ENCODE measurements around the gene NKAPL.

DNA sequence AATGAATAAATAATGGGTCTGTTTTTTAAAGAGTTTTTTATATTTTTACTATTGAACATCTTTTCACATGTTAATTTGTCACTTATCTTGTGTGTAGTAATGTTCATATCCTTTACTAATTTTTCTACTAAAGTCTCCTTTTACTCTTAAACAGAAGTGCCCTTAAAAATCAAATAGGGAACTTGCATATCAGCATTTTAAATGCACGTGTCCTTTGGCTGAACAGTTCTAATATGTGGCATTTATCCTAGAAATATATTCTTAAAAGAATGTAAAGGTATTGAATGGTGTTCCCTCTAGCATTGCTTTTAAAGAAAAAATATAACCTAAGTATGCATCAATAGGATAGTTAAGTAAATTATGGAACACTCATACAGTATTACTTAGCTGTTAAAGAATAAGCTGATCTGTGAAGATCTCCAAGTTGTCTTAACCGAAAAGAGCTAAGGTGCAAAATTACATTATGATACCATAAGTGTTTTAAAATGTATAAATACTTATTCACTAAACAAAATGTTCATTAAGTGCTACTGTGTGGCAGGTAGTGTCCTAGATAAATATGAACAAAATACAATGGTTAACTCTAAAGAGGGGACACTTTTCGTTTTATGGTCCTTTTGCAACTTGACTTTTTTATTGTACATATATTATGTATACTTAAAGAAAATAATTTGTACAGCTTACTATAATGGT is 21.6 kb downstream of the NKAPL start:
- TF ChIP-seq, protein P1, sequence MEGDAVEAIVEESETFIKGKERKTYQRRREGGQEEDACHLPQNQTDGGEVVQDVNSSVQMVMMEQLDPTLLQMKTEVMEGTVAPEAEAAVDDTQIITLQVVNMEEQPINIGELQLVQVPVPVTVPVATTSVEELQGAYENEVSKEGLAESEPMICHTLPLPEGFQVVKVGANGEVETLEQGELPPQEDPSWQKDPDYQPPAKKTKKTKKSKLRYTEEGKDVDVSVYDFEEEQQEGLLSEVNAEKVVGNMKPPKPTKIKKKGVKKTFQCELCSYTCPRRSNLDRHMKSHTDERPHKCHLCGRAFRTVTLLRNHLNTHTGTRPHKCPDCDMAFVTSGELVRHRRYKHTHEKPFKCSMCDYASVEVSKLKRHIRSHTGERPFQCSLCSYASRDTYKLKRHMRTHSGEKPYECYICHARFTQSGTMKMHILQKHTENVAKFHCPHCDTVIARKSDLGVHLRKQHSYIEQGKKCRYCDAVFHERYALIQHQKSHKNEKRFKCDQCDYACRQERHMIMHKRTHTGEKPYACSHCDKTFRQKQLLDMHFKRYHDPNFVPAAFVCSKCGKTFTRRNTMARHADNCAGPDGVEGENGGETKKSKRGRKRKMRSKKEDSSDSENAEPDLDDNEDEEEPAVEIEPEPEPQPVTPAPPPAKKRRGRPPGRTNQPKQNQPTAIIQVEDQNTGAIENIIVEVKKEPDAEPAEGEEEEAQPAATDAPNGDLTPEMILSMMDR (IDR thresholded peaks at IDR 0.05): no peak
- no peak for TF ChIP-seq EP300 (IDR thresholded peaks at IDR 0.05)

Measured in esophagus muscularis mucosa (tissue), 3 donors.